PC-3 (cell line): ENCODE data around the gene TRMT112. TPM values are rescaled to one million over a fixed set of nuclear protein-coding genes. Genes with fewer than 3 reads are reported as not detected.

Source experiments
- ATAC-seq: fragments of 200-7000 bp; cut with Tn5 transposase; 2 replicates; pipeline ENCODE4 v1.9.1; 2020; ENCODE audit warnings: mild to moderate bottlenecking, moderate library complexity
- BruUV-seq: library from RNA; stranded (reverse); fragments of 400-500 nt; replicated peaks from 2 replicates; lab custom pipeline; 2021; lab: Mats Ljungman, UMichigan
- CTCF ChIA-PET: fragments of 300-600 bp; sonication (Branson Sonifier 250); formaldehyde crosslinking; loops from one replicate; lab custom pipeline; 2022; ENCODE audit warnings: antibody characterized with exemption; lab: Charles Lee
- POLR2A ChIA-PET: fragments of 300-600 bp; sonication (Branson Sonifier 250); formaldehyde crosslinking; loops from one replicate; lab custom pipeline; 2022; ENCODE audit warnings: antibody characterized with exemption; ENCODE audit not compliant: unreplicated experiment; lab: Charles Lee
- DNase-seq: peaks from one replicate; pipeline ENCODE4 v3.0.0-alpha.2; 2015
- H2AFZ ChIP-seq: fragments of 300-600 bp; sonication (generic); 2 replicates; pipeline ENCODE4 v1.6.0; 2016; ENCODE audit warnings: antibody characterized with exemption, low read length
- H3F3A ChIP-seq: fragments of 300-600 bp; sonication (generic); one replicate; pipeline ENCODE4 v1.6.0; 2017; ENCODE audit warnings: antibody characterized with exemption, low read length, control low read depth, mild to moderate bottlenecking; ENCODE audit not compliant: unreplicated experiment
- H3K27ac ChIP-seq: fragments of 300-600 bp; sonication (generic); 2 replicates; pipeline ENCODE4 v1.5.1; 2016; ENCODE audit warnings: mild to moderate bottlenecking, low read length
- H3K27me3 ChIP-seq: fragments of 300-600 bp; sonication (generic); 2 replicates; pipeline ENCODE4 v1.6.1; 2016; ENCODE audit warnings: low read length, mixed read lengths
- H3K36me3 ChIP-seq: fragments of 300-600 bp; sonication (generic); 2 replicates; pipeline ENCODE4 v1.6.1; 2016; ENCODE audit warnings: low read depth, mixed run types, low read length, mixed read lengths
- H3K4me1 ChIP-seq: fragments of 300-600 bp; sonication (generic); 2 replicates; pipeline ENCODE4 v1.5.1; 2016; ENCODE audit warnings: low read length; ENCODE audit not compliant: insufficient read depth
- H3K4me2 ChIP-seq: fragments of 300-600 bp; sonication (generic); 2 replicates; pipeline ENCODE4 v1.6.0; 2016; ENCODE audit warnings: low read length
- H3K4me3 ChIP-seq: fragments of 300-600 bp; sonication (generic); 2 replicates; pipeline ENCODE4 v1.5.1; 2016; ENCODE audit warnings: mild to moderate bottlenecking, low read length, mixed read lengths
- H3K79me2 ChIP-seq: fragments of 300-600 bp; sonication (generic); 2 replicates; pipeline ENCODE4 v1.6.1; 2017; ENCODE audit warnings: low read length, mixed read lengths
- H3K9ac ChIP-seq: fragments of 300-600 bp; sonication (generic); 2 replicates; pipeline ENCODE4 v1.6.0; 2016; ENCODE audit warnings: mild to moderate bottlenecking, low read length
- H3K9me2 ChIP-seq: fragments of 300-600 bp; sonication (generic); replicated peaks from 2 replicates; pipeline ENCODE4 v1.6.1; 2016; ENCODE audit warnings: mixed run types, low read length, mixed read lengths
- H3K9me3 ChIP-seq: fragments of 300-600 bp; sonication (generic); 2 replicates; pipeline ENCODE4 v1.6.1; 2016; ENCODE audit warnings: low read length, mixed read lengths
- H4K20me1 ChIP-seq: fragments of 300-600 bp; sonication (generic); 2 replicates; pipeline ENCODE4 v1.6.1; 2016; ENCODE audit warnings: low read length, mixed read lengths
- CTCF ChIP-seq: fragments of 300-600 bp; sonication (generic); conservative IDR thresholded peaks from 2 replicates; pipeline ENCODE4 v1.5.1; 2017; ENCODE audit warnings: antibody characterized with exemption, low read depth, mild to moderate bottlenecking, low read length
- EZH2 ChIP-seq: fragments of 300-600 bp; sonication (generic); IDR thresholded peaks from one replicate; pipeline ENCODE4 v1.6.1; 2017; ENCODE audit warnings: antibody characterized with exemption, mild to moderate bottlenecking, low read length; ENCODE audit not compliant: unreplicated experiment
- EZH2phosphoT487 ChIP-seq: fragments of 300-600 bp; sonication (generic); IDR thresholded peaks from 2 replicates; pipeline ENCODE4 v1.6.1; 2018; ENCODE audit warnings: mild to moderate bottlenecking, antibody characterized with exemption, low read length, borderline replicate concordance
- intact Hi-C: fragments of 100-400 bp; cut with micrococcal nuclease; formaldehyde crosslinking; loops from 2 replicates; pipeline ENCODE4 v1.9.0; 2023
- total RNA-seq: library from RNA; depleted of rRNA; stranded (reverse); fragments of >200 nt; gene quantifications from 2 replicates; pipeline ENCODE4 v1.2.3, GENCODE V29; 2014

Gene TRMT112
- total RNA-seq, 1 experiment from 2014 or later = 812 TPM

GRCh38 chr11:64348383-64349024 lies 31.1 kb upstream of the TRMT112 start:
- Histone ChIP-seq H3K4me1 (peaks cover 6% of the 10 kb centered on the region), H3K79me2 (no peaks in the 10 kb centered on the region), H4K20me1 (no peaks in the 10 kb centered on the region), H3K9me3 (no peaks in the 10 kb centered on the region), H3K27me3 (no peaks in the 10 kb centered on the region), H3K4me3 (no peak overlapping the region), H3K9me2 (no peaks in the 10 kb centered on the region), H3F3A (no peaks in the 10 kb centered on the region), H3K4me2 (no peak overlapping the region), H2AFZ (no peak overlapping the region), H3K27ac (no peak overlapping the region), H3K9ac (no peak overlapping the region), H3K36me3 (no peaks in the 10 kb centered on the region)
- ChIA-PET CTCF (no interaction called here), POLR2A (no interaction called here)
- no TSS peak for BruUV-seq
- ATAC-seq = no peak
- DNase-seq = no peak
- intact Hi-C loops = no loop called here
- no peak for TF ChIP-seq CTCF
- TF ChIP-seq EZH2 = no peak
- no peak for TF ChIP-seq EZH2phosphoT487

- no peaks in the 10 kb centered on the region for H3K36me3 ChIP-seq
- no peak overlapping the region for H3K4me3 ChIP-seq
- H3K27ac ChIP-seq = no peak overlapping the region
- intact Hi-C loops = no loop called here
- H2AFZ ChIP-seq = peak overlapping the region; percentile 15; the same call in 1 of the 2 replicates
- H3K4me1 ChIP-seq = peaks cover 6% of the 10 kb centered on the region
- ChIA-PET POLR2A (no interaction called here), CTCF (interaction anchor here (2.2 kb wide), 1 partner anchor 8 kb away, joined by 9 read pairs; no protein-coding TSS in a partner anchor)
- TF ChIP-seq CTCF (no peak), EZH2phosphoT487 (no peak), EZH2 (no peak)
- no peaks in the 10 kb centered on the region for H3K9me2 ChIP-seq
- H3K9me3 ChIP-seq = no peaks in the 10 kb centered on the region
- ATAC-seq (no peak), DNase-seq (peak; percentile 58)
- no peak overlapping the region for H3K4me2 ChIP-seq
- no peaks in the 10 kb centered on the region for H3F3A ChIP-seq
- no peak overlapping the region for H3K9ac ChIP-seq
- no TSS peak for BruUV-seq
- H3K27me3 ChIP-seq = no peaks in the 10 kb centered on the region
- H4K20me1 ChIP-seq = no peaks in the 10 kb centered on the region
- no peaks in the 10 kb centered on the region for H3K79me2 ChIP-seq
Measured at GRCh38 chr11:64347193-64347867, 30.0 kb upstream of the TRMT112 start.

- intact Hi-C loops = no loop called here
- ChIA-PET POLR2A (no interaction called here), CTCF (interaction anchor here (2.2 kb wide), 1 partner anchor 10 kb away, joined by 9 read pairs; no protein-coding TSS in a partner anchor)
- no peak overlapping the region for H3K4me2 ChIP-seq
- no peak overlapping the region for H3K4me3 ChIP-seq
- H3K9me3 ChIP-seq = no peaks in the 10 kb centered on the region
- TF ChIP-seq EZH2phosphoT487 = no peak
- TF ChIP-seq CTCF = no peak
- no peak for TF ChIP-seq EZH2
- no TSS peak for BruUV-seq
- H2AFZ ChIP-seq = no peak overlapping the region
- H3K79me2 ChIP-seq = no peaks in the 10 kb centered on the region
- peaks cover 12% of the 10 kb centered on the region for H3K4me1 ChIP-seq
- no peaks in the 10 kb centered on the region for H3K9me2 ChIP-seq
- no peaks in the 10 kb centered on the region for H3K36me3 ChIP-seq
- ATAC-seq = no peak
- DNase-seq = no peak
- no peaks in the 10 kb centered on the region for H3K27me3 ChIP-seq
- no peak overlapping the region for H3K27ac ChIP-seq
- no peak overlapping the region for H3K9ac ChIP-seq
- H4K20me1 ChIP-seq = no peaks in the 10 kb centered on the region
- H3F3A ChIP-seq = no peaks in the 10 kb centered on the region
Measured at GRCh38 chr11:64344787-64345186, 27.4 kb upstream of the TRMT112 start.
